Fibroblast of gingiva (primary cell): ENCODE data around the gene CKAP5.

Experiments
- DNase-seq: peaks from one replicate; pipeline ENCODE4 v3.0.0-alpha.2; 2011; ENCODE audit warnings: low read depth

Gene CKAP5

GRCh38 chr11:46766656-46767055, 79.4 kb downstream of the CKAP5 start:
- DNase-seq = no peak

- no peak for DNase-seq
These were observed 83.8 kb downstream of the CKAP5 start for GRCh38 chr11:46762248-46762647.

GRCh38 chr11:46761807-46762206, 84.3 kb downstream of the CKAP5 start:
- DNase-seq = no peak

GRCh38 chr11:46760429-46761128, 85.5 kb downstream of the CKAP5 start:
- DNase-seq = no peak

- no peak for DNase-seq
These were observed 86.9 kb downstream of the CKAP5 start for GRCh38 chr11:46759196-46759595.

GRCh38 chr11:46755962-46756361, 90.1 kb downstream of the CKAP5 start:
- no peak for DNase-seq

- DNase-seq = no peak
These were observed 98.9 kb downstream of the CKAP5 start for GRCh38 chr11:46747150-46747549.

GRCh38 chr11:46745995-46746394, 100.1 kb downstream of the CKAP5 start:
- no peak for DNase-seq

GRCh38 chr11:46745328-46745727, 100.8 kb downstream of the CKAP5 start:
- no peak for DNase-seq

GRCh38 chr11:46743693-46744339, 102.3 kb downstream of the CKAP5 start:
- DNase-seq = no peak

- DNase-seq = no peak
These were observed 103.0 kb downstream of the CKAP5 start for GRCh38 chr11:46743043-46743442.

GRCh38 chr11:46741600-46742484, 104.2 kb downstream of the CKAP5 start:
- no peak for DNase-seq

- DNase-seq = no peak
These were observed 107.2 kb downstream of the CKAP5 start for GRCh38 chr11:46738887-46739286.

- DNase-seq = no peak
These were observed 108.4 kb downstream of the CKAP5 start for GRCh38 chr11:46737699-46738098.

- no peak for DNase-seq
These were observed 109.5 kb downstream of the CKAP5 start for GRCh38 chr11:46736615-46737014.

- no peak for DNase-seq
These were observed 109.9 kb downstream of the CKAP5 start for GRCh38 chr11:46736146-46736545.

GRCh38 chr11:46733234-46733633, 112.8 kb downstream of the CKAP5 start:
- DNase-seq = no peak

GRCh38 chr11:46731545-46731944, 114.5 kb downstream of the CKAP5 start:
- no peak for DNase-seq

- DNase-seq = no peak
These were observed 116.7 kb downstream of the CKAP5 start for GRCh38 chr11:46729110-46730027.

GRCh38 chr11:46728659-46729040, 117.4 kb downstream of the CKAP5 start:
- DNase-seq = no peak

- no peak for DNase-seq
These were observed 118.0 kb downstream of the CKAP5 start for GRCh38 chr11:46727952-46728658.
